AG09319 (cell line): ENCODE measurements around the gene PPP3CB.

Source experiments
- DNase-seq: peaks from one replicate; pipeline ENCODE4 v3.0.0-alpha.2; 2010; ENCODE audit warnings: low read depth; ENCODE audit errors: extremely low read depth
- CTCF ChIP-seq: IDR thresholded peaks from 2 replicates; pipeline ENCODE4 v1.5.1; 2011; ENCODE audit warnings: low read depth, mild to moderate bottlenecking, inconsistent platforms, low read length, moderate library complexity

PPP3CB gene

GRCh38 chr10:73416571-73416970 lies 79.3 kb downstream of the PPP3CB start:
- no peak for TF ChIP-seq CTCF
- DNase-seq = no peak

GRCh38 chr10:73414230-73414945 lies 81.4 kb downstream of the PPP3CB start:
- TF ChIP-seq CTCF = no peak
- DNase-seq = no peak

- TF ChIP-seq CTCF = peak; percentile 24
- DNase-seq = peak; percentile 53
Observed at GRCh38 chr10:73413528-73414229, 82.1 kb downstream of the PPP3CB start, which contains the start of gene ANXA7. ANXA7 (minus strand) TSS chr10:73414058; CDS start chr10:73400856, 13,202 bp downstream.

- no peak for TF ChIP-seq CTCF
- DNase-seq = no peak
Observed at GRCh38 chr10:73413108-73413527, 82.7 kb downstream of the PPP3CB start.

- TF ChIP-seq CTCF = no peak
- DNase-seq = no peak
Observed at GRCh38 chr10:73410897-73411296, 84.9 kb downstream of the PPP3CB start.

GRCh38 chr10:73408978-73409521 lies 86.8 kb downstream of the PPP3CB start:
- TF ChIP-seq CTCF = no peak
- DNase-seq = no peak

- no peak for DNase-seq
- no peak for TF ChIP-seq CTCF
Observed at GRCh38 chr10:73408061-73408460, 87.8 kb downstream of the PPP3CB start.
